ENCODE data around the gene SLC12A8. TPM values are rescaled to one million over a fixed set of nuclear protein-coding genes. Genes with fewer than 3 reads are reported as not detected.
A peak's percentile ranks its signal among the peaks of the same experiment; 100 is the strongest.

Gene SLC12A8
- total RNA-seq, 4 donors from 2014 or later: 5.4 to 10.5 (median 6.8) TPM

GRCh38 chr3:125212091-125212508 lies 448 bp downstream of the SLC12A8 start:
- TF ChIP-seq POLR2AphosphoS5 (IDR thresholded peaks at IDR 0.05) (no peak), CTCF (IDR thresholded peaks at IDR 0.05) (no peak)
- no peak for DNase-seq
- intact Hi-C loops (cut with DNase I; ENCODE audit: low total_unique reads) (no loop called here), in situ Hi-C loops (cut with MboI; ENCODE audit: low pct_ligation_motif_present in 1 of 4, low pct_unique_long_range_greater_than_20kb in 1 of 4, low sequenced_read_pairs in 3 of 4) (no loop called here)
- H3K27ac ChIP-seq: peak overlapping the region in 3 of 4 donors; percentile 9 to 65 (median 27)
- H3K27me3 ChIP-seq: peaks cover 26% of the 10 kb centered on the region
- peaks cover 9 to 18% (median 13%) of the 10 kb centered on the region in 4 donors for H3K4me1 ChIP-seq
- H3K4me3 ChIP-seq: peak overlapping the region; percentile 36 to 61 (median 54)
- WGBS, 2 donors (ENCODE audit: low coverage in 1 of 2): 11% methylated on average over 14 of the region's 28 CpGs; no CpG with 5 or more reads in 1 of the 2 donors
- H3K36me3 ChIP-seq: no peaks in the 10 kb centered on the region
- no peaks in the 10 kb centered on the region for H3K9me3 ChIP-seq

- Histone ChIP-seq H3K4me1 (peaks cover 9 to 18% (median 13%) of the 10 kb centered on the region in 4 donors), H3K36me3 (no peaks in the 10 kb centered on the region), H3K27ac (peak overlapping the region in 1 of 4 donors; percentile 65), H3K4me3 (peak overlapping the region in 3 of 4 donors; percentile 36 to 61 (median 58)), H3K27me3 (peaks cover 26% of the 10 kb centered on the region), H3K9me3 (no peaks in the 10 kb centered on the region)
- no peak for DNase-seq
- in situ Hi-C loops (cut with MboI; ENCODE audit: low pct_ligation_motif_present in 1 of 4, low pct_unique_long_range_greater_than_20kb in 1 of 4, low sequenced_read_pairs in 3 of 4) (no loop called here), intact Hi-C loops (cut with DNase I; ENCODE audit: low total_unique reads) (no loop called here)
- 76 to 90% methylated on average over 2 to 11 of the region's 11 CpGs for WGBS, 2 donors (ENCODE audit: low coverage in 1 of 2)
- no peak for TF ChIP-seq POLR2AphosphoS5 (IDR thresholded peaks at IDR 0.05)
- no peak for TF ChIP-seq CTCF (IDR thresholded peaks at IDR 0.05)
- TF ChIP-seq EP300 (IDR thresholded peaks at IDR 0.05; ENCODE audit: low read depth): no peak
These were observed 941 bp downstream of the SLC12A8 start for GRCh38 chr3:125211523-125212090.

- Histone ChIP-seq H3K27me3 (peaks cover 19% of the 10 kb centered on the region), H3K27ac (peak overlapping the region in 1 of 4 donors; percentile 62), H3K4me1 (peaks cover 8 to 18% (median 13%) of the 10 kb centered on the region in 4 donors), H3K9me3 (no peaks in the 10 kb centered on the region), H3K36me3 (no peaks in the 10 kb centered on the region), H3K4me3 (no peak overlapping the region)
- TF ChIP-seq EP300 (IDR thresholded peaks at IDR 0.05; ENCODE audit: low read depth) (no peak), CTCF (IDR thresholded peaks at IDR 0.05) (no peak), POLR2A (IDR thresholded peaks at IDR 0.05) (no peak), POLR2AphosphoS5 (IDR thresholded peaks at IDR 0.05) (no peak)
- WGBS, 2 donors (ENCODE audit: low coverage in 1 of 2): 85% methylated on average over 1 of the region's 1 CpG; no CpG with 5 or more reads in 1 of the 2 donors
- DNase-seq: no peak
- in situ Hi-C loops (cut with MboI; ENCODE audit: low pct_ligation_motif_present in 1 of 4, low pct_unique_long_range_greater_than_20kb in 1 of 4, low sequenced_read_pairs in 3 of 4) (no loop called here), intact Hi-C loops (cut with DNase I; ENCODE audit: low total_unique reads) (no loop called here)
These were observed 4.5 kb downstream of the SLC12A8 start for GRCh38 chr3:125207949-125208568.

GRCh38 chr3:125207507-125207906 lies 5.0 kb downstream of the SLC12A8 start:
- DNase-seq: no peak
- intact Hi-C loops (cut with DNase I; ENCODE audit: low total_unique reads): no loop called here
- Histone ChIP-seq H3K4me1 (peaks cover 3 to 13% (median 8%) of the 10 kb centered on the region in 4 donors), H3K36me3 (no peaks in the 10 kb centered on the region), H3K27ac (peak overlapping the region in 1 of 4 donors; percentile 62), H3K4me3 (no peak overlapping the region), H3K9me3 (no peaks in the 10 kb centered on the region), H3K27me3 (peaks cover 13% of the 10 kb centered on the region)
- WGBS, 2 donors (ENCODE audit: low coverage in 1 of 2): 62 to 63% methylated on average over 4 to 7 of the region's 7 CpGs
- in situ Hi-C loops (cut with MboI; ENCODE audit: low pct_ligation_motif_present in 1 of 4, low pct_unique_long_range_greater_than_20kb in 1 of 4, low sequenced_read_pairs in 3 of 4): no loop called here
- no peak for TF ChIP-seq POLR2A (IDR thresholded peaks at IDR 0.05)
- no peak for TF ChIP-seq POLR2AphosphoS5 (IDR thresholded peaks at IDR 0.05)
- TF ChIP-seq EP300 (IDR thresholded peaks at IDR 0.05; ENCODE audit: low read depth): no peak
- TF ChIP-seq CTCF (IDR thresholded peaks at IDR 0.05): no peak
